Gastrocnemius medialis (tissue), 4 donors: Measurements from ENCODE around the gene ANO10.

Experiments
- CTCF ChIP-seq, 5 experiments: fragments of 450-650 bp in 3 of 5; fragments of 200-600 bp in 2 of 5; sonication (generic) in 2 of 5; IDR thresholded peaks in 4 of 5; conservative IDR thresholded peaks in 1 of 5; 1 replicate in 4 of 5; 2 replicates in 1 of 5; pipeline ENCODE4 v1.5.1; 2016 to 2019; ENCODE audit warnings: antibody characterized with exemption in 5 of 5, mild to moderate bottlenecking in 3 of 5, moderate library complexity in 3 of 5
- POLR2A ChIP-seq, 2 donors: fragments of 450-650 bp; IDR thresholded peaks; one replicate each; pipeline ENCODE4 v1.6.1; 2017; ENCODE audit warnings: antibody characterized with exemption in 2 of 2, mild to moderate bottlenecking in 2 of 2, moderate library complexity in 2 of 2

- no peak for TF ChIP-seq POLR2A (IDR thresholded peaks at IDR 0.05)
- no peak for TF ChIP-seq CTCF (IDR thresholded peaks at IDR 0.05 in 4 of 5, conservative IDR thresholded peaks at IDR 0.05 in 1 of 5)
Measured at GRCh38 chr3:43435706-43436105, 186.1 kb downstream of the ANO10 start.
